Sigmoid colon (tissue), 4 donors: ENCODE measurements around the gene TBC1D13.

Experiments used
- CTCF ChIP-seq, 4 experiments: fragments of 450-650 bp in 3 of 4; fragments of 200-600 bp in 1 of 4; IDR thresholded peaks; one replicate each; pipeline ENCODE4 v1.5.1; 2016 to 2019; ENCODE audit warnings: antibody characterized with exemption in 4 of 4, mild to moderate bottlenecking in 3 of 4, moderate library complexity in 2 of 4
- EP300 ChIP-seq, 4 donors: sonication (generic); formaldehyde crosslinking; IDR thresholded peaks; one replicate each; pipeline ENCODE4 v1.6.1; 2017; ENCODE audit warnings: antibody characterized with exemption in 4 of 4
- POLR2A ChIP-seq, 2 donors: fragments of 450-650 bp; IDR thresholded peaks; one replicate each; pipeline ENCODE4 v1.6.1; 2016; ENCODE audit warnings: antibody characterized with exemption in 2 of 2, mild to moderate bottlenecking in 2 of 2, moderate library complexity in 2 of 2

GRCh38 chr9:128805661-128806060 lies 18.6 kb downstream of the TBC1D13 start:
- TF ChIP-seq CTCF (IDR thresholded peaks at IDR 0.05) (no peak), EP300 (IDR thresholded peaks at IDR 0.05) (no peak), POLR2A (IDR thresholded peaks at IDR 0.05) (no peak)
